ENCODE data around the gene N4BP3.

DNA sequence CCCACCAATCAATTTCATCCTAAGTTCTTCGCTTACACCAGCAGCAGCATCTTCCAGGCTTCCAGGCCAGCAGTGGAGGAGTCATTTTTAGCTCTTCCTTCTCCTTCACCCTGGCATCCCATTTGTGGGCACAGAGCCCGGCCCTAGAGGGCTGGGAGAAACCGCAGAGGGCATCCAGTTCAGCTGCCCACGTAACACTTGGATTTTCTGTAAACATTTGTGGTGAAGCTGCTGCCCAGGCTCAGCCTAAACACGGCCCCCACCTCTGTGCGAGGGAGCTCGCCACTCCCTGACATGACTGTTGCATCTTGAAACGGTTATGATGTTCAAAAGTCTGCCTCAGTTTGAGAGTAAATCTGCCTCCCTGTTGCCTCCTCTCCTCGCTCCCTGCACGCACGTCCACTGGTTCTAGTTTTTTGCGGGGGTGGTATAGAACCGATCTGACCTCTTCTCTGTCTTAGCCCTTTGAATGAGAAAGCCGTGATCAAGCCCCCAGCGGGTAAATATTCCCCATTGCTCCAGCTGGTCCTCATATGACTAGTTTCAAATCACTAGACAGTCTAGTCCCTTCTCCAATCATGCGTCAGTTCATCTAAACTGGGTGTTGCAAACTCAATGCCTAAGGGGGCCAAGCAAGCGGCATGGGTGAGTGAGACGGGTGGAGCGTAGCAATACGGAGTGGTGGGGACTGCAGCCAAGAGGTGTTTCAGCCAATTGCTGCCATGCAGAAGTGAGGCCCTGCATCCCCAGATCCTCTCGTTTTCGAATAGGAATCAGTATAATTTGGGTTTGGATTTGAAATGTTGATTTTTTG is 34.9 kb upstream of the N4BP3 start:
- TF ChIP-seq CTCF (IDR thresholded peaks at IDR 0.05) (no peak), POLR2A (IDR thresholded peaks at IDR 0.05) (no peak), EP300 (IDR thresholded peaks at IDR 0.05) (no peak)
